Measurements from ENCODE around the gene MPP4. TPM values are rescaled to one million over a fixed set of nuclear protein-coding genes. Genes with fewer than 3 reads are reported as not detected.

The MPP4 gene
- total RNA-seq, 1 experiment from 2014 or later, result 0.16 TPM

DNA sequence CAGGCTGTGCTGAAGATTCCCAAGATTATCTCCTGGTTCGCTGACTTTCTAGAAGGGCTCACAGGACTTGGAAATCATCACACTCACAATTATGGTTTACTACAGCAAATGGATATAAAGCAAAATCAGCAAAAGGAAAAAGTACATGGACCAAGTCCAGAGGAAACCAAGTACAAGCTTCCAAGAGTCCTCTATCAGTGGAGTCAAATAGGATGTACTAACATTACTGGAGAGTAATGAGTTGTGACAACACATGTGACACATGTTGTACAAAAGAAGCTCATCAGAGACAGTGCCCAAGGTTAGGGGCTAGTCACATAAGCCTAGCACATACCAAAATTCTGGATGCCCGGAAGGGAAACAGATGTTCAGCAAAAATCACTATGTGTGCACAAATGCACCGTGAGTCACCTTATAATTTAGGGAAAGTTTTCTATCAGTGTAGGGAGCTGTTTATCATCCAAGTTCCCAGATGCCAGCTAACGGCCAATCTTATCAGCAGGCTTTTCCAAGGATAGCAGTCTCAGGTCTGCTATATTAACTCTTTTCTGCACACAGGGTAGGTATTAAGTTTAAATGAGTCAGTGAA lies 64.7 kb downstream of the MPP4 start:
- CTCF ChIA-PET, result no interaction called here
- no peak overlapping the region for H3K4me3 ChIP-seq (ENCODE audit: low read depth, low read length)

DNA sequence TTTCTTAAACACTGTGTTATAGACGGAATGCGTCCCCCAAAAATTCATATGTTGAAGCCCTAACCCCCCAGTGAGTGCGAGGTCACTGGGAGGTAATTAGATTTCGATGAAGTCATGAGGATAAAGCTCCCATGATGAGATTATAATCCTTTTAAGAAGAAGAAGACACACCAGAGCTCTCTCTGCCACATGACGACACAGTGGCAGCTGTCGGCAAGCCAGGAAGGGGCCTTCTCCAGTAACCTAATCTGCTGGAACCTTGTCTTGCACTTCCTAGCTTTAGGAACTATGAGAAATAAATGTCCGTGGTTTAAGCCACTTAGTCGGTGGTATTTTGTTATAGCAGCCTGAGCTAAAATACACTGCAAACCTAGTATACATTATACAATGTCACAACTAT lies 67.4 kb downstream of the MPP4 start:
- POLR2A ChIA-PET, result no interaction called here
- TF ChIP-seq, protein P1, sequence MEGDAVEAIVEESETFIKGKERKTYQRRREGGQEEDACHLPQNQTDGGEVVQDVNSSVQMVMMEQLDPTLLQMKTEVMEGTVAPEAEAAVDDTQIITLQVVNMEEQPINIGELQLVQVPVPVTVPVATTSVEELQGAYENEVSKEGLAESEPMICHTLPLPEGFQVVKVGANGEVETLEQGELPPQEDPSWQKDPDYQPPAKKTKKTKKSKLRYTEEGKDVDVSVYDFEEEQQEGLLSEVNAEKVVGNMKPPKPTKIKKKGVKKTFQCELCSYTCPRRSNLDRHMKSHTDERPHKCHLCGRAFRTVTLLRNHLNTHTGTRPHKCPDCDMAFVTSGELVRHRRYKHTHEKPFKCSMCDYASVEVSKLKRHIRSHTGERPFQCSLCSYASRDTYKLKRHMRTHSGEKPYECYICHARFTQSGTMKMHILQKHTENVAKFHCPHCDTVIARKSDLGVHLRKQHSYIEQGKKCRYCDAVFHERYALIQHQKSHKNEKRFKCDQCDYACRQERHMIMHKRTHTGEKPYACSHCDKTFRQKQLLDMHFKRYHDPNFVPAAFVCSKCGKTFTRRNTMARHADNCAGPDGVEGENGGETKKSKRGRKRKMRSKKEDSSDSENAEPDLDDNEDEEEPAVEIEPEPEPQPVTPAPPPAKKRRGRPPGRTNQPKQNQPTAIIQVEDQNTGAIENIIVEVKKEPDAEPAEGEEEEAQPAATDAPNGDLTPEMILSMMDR (IDR thresholded peaks at IDR 0.05; ENCODE audit: insufficient read depth in 1 of 2, low read depth in 1 of 2, low read length in 1 of 2, severe bottlenecking in 1 of 2, unreplicated experiment in 1 of 2), result no peak
- Mint-ChIP-seq H3K4me3 (ENCODE audit: unreplicated experiment) (no peak overlapping the region), H3K27ac (ENCODE audit: unreplicated experiment) (no peak overlapping the region), H3K4me1 (ENCODE audit: low read depth, unreplicated experiment) (no peaks in the 10 kb centered on the region), H3K27me3 (ENCODE audit: insufficient read depth, unreplicated experiment) (no peaks in the 10 kb centered on the region), H3K36me3 (ENCODE audit: insufficient read depth, unreplicated experiment) (no peaks in the 10 kb centered on the region), H3K9me3 (ENCODE audit: unreplicated experiment) (no peaks in the 10 kb centered on the region)
- DNase-seq, result no peak
- intact Hi-C loops (cut with micrococcal nuclease; ENCODE audit: unreplicated experiment), result no loop called here
- no peaks in the 10 kb centered on the region for H3K9me3 ChIP-seq
- no TSS peak for BruUV-seq (replicated peaks)
- CTCF ChIA-PET, result no interaction called here
- H3K27me3 ChIP-seq (replicated peaks; ENCODE audit: control insufficient read depth, insufficient read depth, low read length), result no peaks in the 10 kb centered on the region
- H3K4me1 ChIP-seq, result no peaks in the 10 kb centered on the region
- H3K36me3 ChIP-seq (ENCODE audit: control insufficient read depth, insufficient read depth, low read length), result peaks cover 2% of the 10 kb centered on the region; the same call in 1 of the 2 replicates
- H3K4me3 ChIP-seq (ENCODE audit: low read depth, low read length), result no peak overlapping the region

More for the DNA sequence above, 64.7 kb downstream of the MPP4 start:
- Mint-ChIP-seq H3K9me3 (ENCODE audit: unreplicated experiment) (no peaks in the 10 kb centered on the region), H3K27me3 (ENCODE audit: insufficient read depth, unreplicated experiment) (no peaks in the 10 kb centered on the region), H3K4me3 (ENCODE audit: unreplicated experiment) (no peak overlapping the region), H3K27ac (ENCODE audit: unreplicated experiment) (no peak overlapping the region), H3K36me3 (ENCODE audit: insufficient read depth, unreplicated experiment) (no peaks in the 10 kb centered on the region), H3K4me1 (ENCODE audit: low read depth, unreplicated experiment) (no peaks in the 10 kb centered on the region)
- no peaks in the 10 kb centered on the region for H3K9me3 ChIP-seq
- TF ChIP-seq, protein P1 (IDR thresholded peaks at IDR 0.05; ENCODE audit: insufficient read depth in 1 of 2, low read depth in 1 of 2, low read length in 1 of 2, severe bottlenecking in 1 of 2, unreplicated experiment in 1 of 2), result no peak
- intact Hi-C loops (cut with micrococcal nuclease; ENCODE audit: unreplicated experiment), result no loop called here
- POLR2A ChIA-PET, result no interaction called here
- no peaks in the 10 kb centered on the region for H3K4me1 ChIP-seq
- H3K27me3 ChIP-seq (replicated peaks; ENCODE audit: control insufficient read depth, insufficient read depth, low read length), result no peaks in the 10 kb centered on the region
- H3K36me3 ChIP-seq (ENCODE audit: control insufficient read depth, insufficient read depth, low read length), result peaks cover 2% of the 10 kb centered on the region; the same call in 1 of the 2 replicates
- DNase-seq, result no peak
- no TSS peak for BruUV-seq (replicated peaks)

DNA sequence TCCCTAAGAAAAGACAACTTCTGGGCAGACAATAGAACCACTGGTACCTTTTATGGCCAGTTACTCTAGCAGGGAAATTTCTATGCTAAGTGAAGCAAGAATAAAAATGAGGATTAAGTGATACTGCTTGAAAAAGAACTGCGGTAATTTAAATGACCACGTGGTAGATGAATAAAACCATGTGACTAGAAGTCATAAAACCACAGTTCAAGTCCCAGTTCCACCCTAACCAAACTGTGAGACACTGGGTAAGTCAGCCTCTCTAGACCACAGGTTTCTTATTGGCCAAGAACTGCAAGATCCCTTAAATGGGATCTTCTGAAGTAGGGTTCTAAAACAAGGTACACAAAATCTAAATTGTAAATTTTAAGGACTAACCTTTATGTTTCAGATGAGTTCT lies 67.9 kb downstream of the MPP4 start:
- Histone ChIP-seq H3K9me3 (no peaks in the 10 kb centered on the region), H3K4me1 (no peaks in the 10 kb centered on the region), H3K4me3 (ENCODE audit: low read depth, low read length) (no peak overlapping the region), H3K36me3 (ENCODE audit: control insufficient read depth, insufficient read depth, low read length) (peaks cover 2% of the 10 kb centered on the region; the same call in 1 of the 2 replicates), H3K27me3 (replicated peaks; ENCODE audit: control insufficient read depth, insufficient read depth, low read length) (no peaks in the 10 kb centered on the region)
- DNase-seq, result no peak
- no peak overlapping the region for H3K4me3 Mint-ChIP-seq (ENCODE audit: unreplicated experiment)
- H3K9me3 Mint-ChIP-seq (ENCODE audit: unreplicated experiment), result no peaks in the 10 kb centered on the region
- no peak overlapping the region for H3K27ac Mint-ChIP-seq (ENCODE audit: unreplicated experiment)
- intact Hi-C loops (cut with micrococcal nuclease; ENCODE audit: unreplicated experiment), result no loop called here
- POLR2A ChIA-PET, result no interaction called here
- BruUV-seq (replicated peaks), result no TSS peak
- H3K27me3 Mint-ChIP-seq (ENCODE audit: insufficient read depth, unreplicated experiment), result no peaks in the 10 kb centered on the region
- CTCF ChIA-PET, result no interaction called here
- TF ChIP-seq, protein P1 (IDR thresholded peaks at IDR 0.05; ENCODE audit: insufficient read depth in 1 of 2, low read depth in 1 of 2, low read length in 1 of 2, severe bottlenecking in 1 of 2, unreplicated experiment in 1 of 2), result no peak
- H3K4me1 Mint-ChIP-seq (ENCODE audit: low read depth, unreplicated experiment), result no peaks in the 10 kb centered on the region
- H3K36me3 Mint-ChIP-seq (ENCODE audit: insufficient read depth, unreplicated experiment), result no peaks in the 10 kb centered on the region

Data from Caco-2 (cell line).